ENCODE data around the gene DONSON.

The DONSON gene

GRCh38 chr21:33540711-33541104 lies 47.8 kb downstream of the DONSON start:
- DNase-seq = no peak

- DNase-seq = no peak
Observed at GRCh38 chr21:33539616-33540015, 48.9 kb downstream of the DONSON start.

- no peak for DNase-seq
Observed at GRCh38 chr21:33537212-33537611, 51.3 kb downstream of the DONSON start.

- DNase-seq = no peak
Observed at GRCh38 chr21:33531007-33531406, 57.5 kb downstream of the DONSON start.
